GM21529 (cell line): ENCODE measurements around the gene TYK2.
"Not testable (repeated sequence)": the region's sequence is repeated elsewhere in the genome, so short reads cannot be mapped to it uniquely, and the experiment has no call there.

Experiments used
- ATAC-seq: cut with Tn5 transposase; IDR thresholded peaks from one replicate; pipeline ENCODE4 v1.9.1; 2021; ENCODE audit not compliant: unreplicated experiment

The TYK2 gene

GRCh38 chr19:10380313-10381102 is at the start of gene TYK2:
TSS of gene TYK2 (minus strand) at chr19:10380572. CDS start at chr19:10378406, 2,166 bp downstream.
- peak; percentile 89 for ATAC-seq

GRCh38 chr19:10428996-10429381 is 48.6 kb upstream of the TYK2 start:
- no peak for ATAC-seq

- no peak for ATAC-seq
Observed at GRCh38 chr19:10427169-10427568, 46.8 kb upstream of the TYK2 start.

GRCh38 chr19:10424011-10424637 is 43.8 kb upstream of the TYK2 start:
- peak; percentile 39 for ATAC-seq

- no peak for ATAC-seq
Observed at GRCh38 chr19:10422846-10423245, 42.5 kb upstream of the TYK2 start.

- no peak for ATAC-seq
Observed at GRCh38 chr19:10422046-10422461, 41.7 kb upstream of the TYK2 start.

- ATAC-seq = no peak
Observed at GRCh38 chr19:10421240-10422045, 41.1 kb upstream of the TYK2 start.

GRCh38 chr19:10420444-10421239 is 40.3 kb upstream of the TYK2 start, which contains the start of gene PDE4A:
TSS of gene PDE4A (plus strand) at chr19:10420538. CDS start at chr19:10420765, 227 bp downstream.
- ATAC-seq = no peak

GRCh38 chr19:10419646-10420443 is 39.5 kb upstream of the TYK2 start:
- ATAC-seq = no peak

- ATAC-seq = no peak
Observed at GRCh38 chr19:10419200-10419645, 38.9 kb upstream of the TYK2 start.

GRCh38 chr19:10418485-10419199 is 38.3 kb upstream of the TYK2 start:
- no peak for ATAC-seq

GRCh38 chr19:10418235-10418484 is 37.8 kb upstream of the TYK2 start:
- no peak for ATAC-seq

GRCh38 chr19:10417541-10418234 is 37.3 kb upstream of the TYK2 start:
- no peak for ATAC-seq

- ATAC-seq = peak; percentile 47
Observed at GRCh38 chr19:10416380-10417257, 36.2 kb upstream of the TYK2 start.

GRCh38 chr19:10416083-10416379 is 35.7 kb upstream of the TYK2 start:
- ATAC-seq = no peak

- peak; percentile 58 for ATAC-seq
Observed at GRCh38 chr19:10412257-10412977, 32.0 kb upstream of the TYK2 start.

GRCh38 chr19:10411224-10411623 is 30.9 kb upstream of the TYK2 start:
- not testable (repeated sequence) for ATAC-seq
